ENCODE results near the gene LCLAT1.

DNA sequence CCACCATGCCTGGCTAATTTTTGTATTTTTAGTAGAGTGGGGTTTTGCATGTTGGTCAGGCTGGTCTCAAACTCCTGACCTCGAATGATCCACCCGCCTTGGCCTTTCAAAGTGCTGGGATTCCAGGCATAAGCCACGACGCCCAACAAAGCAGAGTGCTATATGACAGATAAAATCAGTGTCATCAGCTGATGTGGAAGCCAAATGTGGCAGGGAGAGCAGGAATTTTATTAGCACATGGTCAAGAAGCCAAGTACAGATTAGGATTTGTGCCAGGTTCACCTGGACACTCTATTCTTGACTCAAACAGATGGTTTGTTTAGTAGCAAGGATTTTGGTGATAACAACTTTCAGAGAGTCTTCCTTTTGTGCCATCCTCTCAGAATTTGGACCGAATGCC lies 62.7 kb downstream of the LCLAT1 start:
- TF ChIP-seq, protein P1, sequence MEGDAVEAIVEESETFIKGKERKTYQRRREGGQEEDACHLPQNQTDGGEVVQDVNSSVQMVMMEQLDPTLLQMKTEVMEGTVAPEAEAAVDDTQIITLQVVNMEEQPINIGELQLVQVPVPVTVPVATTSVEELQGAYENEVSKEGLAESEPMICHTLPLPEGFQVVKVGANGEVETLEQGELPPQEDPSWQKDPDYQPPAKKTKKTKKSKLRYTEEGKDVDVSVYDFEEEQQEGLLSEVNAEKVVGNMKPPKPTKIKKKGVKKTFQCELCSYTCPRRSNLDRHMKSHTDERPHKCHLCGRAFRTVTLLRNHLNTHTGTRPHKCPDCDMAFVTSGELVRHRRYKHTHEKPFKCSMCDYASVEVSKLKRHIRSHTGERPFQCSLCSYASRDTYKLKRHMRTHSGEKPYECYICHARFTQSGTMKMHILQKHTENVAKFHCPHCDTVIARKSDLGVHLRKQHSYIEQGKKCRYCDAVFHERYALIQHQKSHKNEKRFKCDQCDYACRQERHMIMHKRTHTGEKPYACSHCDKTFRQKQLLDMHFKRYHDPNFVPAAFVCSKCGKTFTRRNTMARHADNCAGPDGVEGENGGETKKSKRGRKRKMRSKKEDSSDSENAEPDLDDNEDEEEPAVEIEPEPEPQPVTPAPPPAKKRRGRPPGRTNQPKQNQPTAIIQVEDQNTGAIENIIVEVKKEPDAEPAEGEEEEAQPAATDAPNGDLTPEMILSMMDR (IDR thresholded peaks at IDR 0.05; ENCODE audit: low read depth, low read length, missing input control), result no peak
- TF ChIP-seq EGR1 (IDR thresholded peaks at IDR 0.05; ENCODE audit: low read depth in 2 of 2) (no peak), GABPA (IDR thresholded peaks at IDR 0.05 in 1 of 2, conservative IDR thresholded peaks at IDR 0.05 in 1 of 2) (no peak), RAD21 (IDR thresholded peaks at IDR 0.05) (no peak), SP1 (IDR thresholded peaks at IDR 0.05) (no peak), FOXA1 (IDR thresholded peaks at IDR 0.05) (no peak), TAF1 (conservative IDR thresholded peaks at IDR 0.05) (no peak), JUND (IDR thresholded peaks at IDR 0.05) (no peak), HNF4G (IDR thresholded peaks at IDR 0.05) (no peak)
- TF ChIP-seq, protein P2, sequence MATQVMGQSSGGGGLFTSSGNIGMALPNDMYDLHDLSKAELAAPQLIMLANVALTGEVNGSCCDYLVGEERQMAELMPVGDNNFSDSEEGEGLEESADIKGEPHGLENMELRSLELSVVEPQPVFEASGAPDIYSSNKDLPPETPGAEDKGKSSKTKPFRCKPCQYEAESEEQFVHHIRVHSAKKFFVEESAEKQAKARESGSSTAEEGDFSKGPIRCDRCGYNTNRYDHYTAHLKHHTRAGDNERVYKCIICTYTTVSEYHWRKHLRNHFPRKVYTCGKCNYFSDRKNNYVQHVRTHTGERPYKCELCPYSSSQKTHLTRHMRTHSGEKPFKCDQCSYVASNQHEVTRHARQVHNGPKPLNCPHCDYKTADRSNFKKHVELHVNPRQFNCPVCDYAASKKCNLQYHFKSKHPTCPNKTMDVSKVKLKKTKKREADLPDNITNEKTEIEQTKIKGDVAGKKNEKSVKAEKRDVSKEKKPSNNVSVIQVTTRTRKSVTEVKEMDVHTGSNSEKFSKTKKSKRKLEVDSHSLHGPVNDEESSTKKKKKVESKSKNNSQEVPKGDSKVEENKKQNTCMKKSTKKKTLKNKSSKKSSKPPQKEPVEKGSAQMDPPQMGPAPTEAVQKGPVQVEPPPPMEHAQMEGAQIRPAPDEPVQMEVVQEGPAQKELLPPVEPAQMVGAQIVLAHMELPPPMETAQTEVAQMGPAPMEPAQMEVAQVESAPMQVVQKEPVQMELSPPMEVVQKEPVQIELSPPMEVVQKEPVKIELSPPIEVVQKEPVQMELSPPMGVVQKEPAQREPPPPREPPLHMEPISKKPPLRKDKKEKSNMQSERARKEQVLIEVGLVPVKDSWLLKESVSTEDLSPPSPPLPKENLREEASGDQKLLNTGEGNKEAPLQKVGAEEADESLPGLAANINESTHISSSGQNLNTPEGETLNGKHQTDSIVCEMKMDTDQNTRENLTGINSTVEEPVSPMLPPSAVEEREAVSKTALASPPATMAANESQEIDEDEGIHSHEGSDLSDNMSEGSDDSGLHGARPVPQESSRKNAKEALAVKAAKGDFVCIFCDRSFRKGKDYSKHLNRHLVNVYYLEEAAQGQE (IDR thresholded peaks at IDR 0.05), result no peak
